Uterus (tissue), 2 donors: Measurements from ENCODE around the gene ERMAP.

Experiments
- POLR2A ChIP-seq, 2 donors: fragments of 450-650 bp; IDR thresholded peaks; one replicate each; pipeline ENCODE4 v1.6.1; 2016; ENCODE audit warnings: antibody characterized with exemption in 2 of 2, mild to moderate bottlenecking in 1 of 2, moderate library complexity in 1 of 2
- TF ChIP-seq, protein P1 (sequence below), 4 experiments: fragments of 200-600 bp in 2 of 4; fragments of 450-650 bp in 2 of 4; sonication (generic) in 2 of 4; IDR thresholded peaks; one replicate each; pipeline ENCODE4 v1.5.1; 2016 to 2019; ENCODE audit warnings: antibody characterized with exemption in 4 of 4, mild to moderate bottlenecking in 2 of 4, moderate library complexity in 1 of 4

- TF ChIP-seq, protein P1, sequence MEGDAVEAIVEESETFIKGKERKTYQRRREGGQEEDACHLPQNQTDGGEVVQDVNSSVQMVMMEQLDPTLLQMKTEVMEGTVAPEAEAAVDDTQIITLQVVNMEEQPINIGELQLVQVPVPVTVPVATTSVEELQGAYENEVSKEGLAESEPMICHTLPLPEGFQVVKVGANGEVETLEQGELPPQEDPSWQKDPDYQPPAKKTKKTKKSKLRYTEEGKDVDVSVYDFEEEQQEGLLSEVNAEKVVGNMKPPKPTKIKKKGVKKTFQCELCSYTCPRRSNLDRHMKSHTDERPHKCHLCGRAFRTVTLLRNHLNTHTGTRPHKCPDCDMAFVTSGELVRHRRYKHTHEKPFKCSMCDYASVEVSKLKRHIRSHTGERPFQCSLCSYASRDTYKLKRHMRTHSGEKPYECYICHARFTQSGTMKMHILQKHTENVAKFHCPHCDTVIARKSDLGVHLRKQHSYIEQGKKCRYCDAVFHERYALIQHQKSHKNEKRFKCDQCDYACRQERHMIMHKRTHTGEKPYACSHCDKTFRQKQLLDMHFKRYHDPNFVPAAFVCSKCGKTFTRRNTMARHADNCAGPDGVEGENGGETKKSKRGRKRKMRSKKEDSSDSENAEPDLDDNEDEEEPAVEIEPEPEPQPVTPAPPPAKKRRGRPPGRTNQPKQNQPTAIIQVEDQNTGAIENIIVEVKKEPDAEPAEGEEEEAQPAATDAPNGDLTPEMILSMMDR (IDR thresholded peaks at IDR 0.05) = no peak
- no peak for TF ChIP-seq POLR2A (IDR thresholded peaks at IDR 0.05)
Observed at GRCh38 chr1:42847721-42848460, 31.0 kb downstream of the ERMAP start.
